T-helper 2 cell treated with Interferon-gamma antibody and Interleukin-4, amounts not matched to agents 100 ng/mL and 5 ng/mL, for 36 hours (primary cell): Measurements from ENCODE around the gene INSL6. TPM values are rescaled to one million over a fixed set of nuclear protein-coding genes. Genes with fewer than 3 reads are reported as not detected.

Source experiments
- intact Hi-C: fragments of 100-400 bp; cut with micrococcal nuclease; formaldehyde crosslinking; loops from one replicate; pipeline ENCODE4 v1.15.1; 2023
- total RNA-seq: library from RNA; stranded (reverse); gene quantifications from 2 replicates; pipeline ENCODE4 v1.2.3, GENCODE V29; 2022

INSL6 gene
- not detected in 2 replicates for total RNA-seq

DNA sequence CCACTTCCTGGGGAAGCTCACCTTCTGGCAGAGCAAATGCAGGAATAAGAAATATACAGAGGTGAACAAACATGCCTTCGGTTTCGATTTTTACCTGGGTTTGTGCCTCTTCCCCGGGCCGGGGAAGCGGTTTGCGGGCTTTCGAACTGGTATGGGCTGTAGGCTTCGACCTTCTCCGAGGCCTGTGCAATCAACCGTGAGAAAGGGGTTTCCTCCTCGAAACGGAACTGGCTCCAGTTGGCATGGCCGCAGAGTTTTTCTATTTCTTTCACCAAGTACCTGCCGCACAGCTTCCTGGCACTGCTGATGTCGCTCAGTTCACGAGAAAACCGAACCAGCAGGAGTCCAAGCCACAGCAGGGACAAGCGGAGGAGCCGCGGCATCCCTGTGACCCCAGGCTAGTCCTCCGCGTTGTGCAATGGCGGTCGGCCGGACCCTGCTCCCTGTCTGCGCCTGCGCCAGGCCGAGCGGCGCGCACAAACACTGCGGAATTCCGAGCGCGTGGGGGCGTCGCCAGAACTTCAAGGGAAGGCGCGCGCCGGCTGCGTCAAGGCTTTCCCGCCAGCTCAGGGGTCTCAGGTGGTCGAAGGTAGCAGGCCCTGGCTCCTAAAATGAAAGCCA lies at the start of gene INSL6:
Gene INSL6 (minus strand): TSS at position 420 of the 621 bp plus-strand sequence. CDS start 37 bp downstream, at position 383.
- intact Hi-C loops: loop anchor here (10.0 kb wide), 1 partner anchor 159 kb away; no protein-coding TSS in a partner anchor

GRCh38 chr9:5231212-5231611 lies 45.8 kb upstream of the INSL6 start, which contains the start of gene INSL4:
Gene INSL4 (plus strand): TSS chr9:5231419. CDS start chr9:5231524, 105 bp downstream.
- intact Hi-C loops: no loop called here

DNA sequence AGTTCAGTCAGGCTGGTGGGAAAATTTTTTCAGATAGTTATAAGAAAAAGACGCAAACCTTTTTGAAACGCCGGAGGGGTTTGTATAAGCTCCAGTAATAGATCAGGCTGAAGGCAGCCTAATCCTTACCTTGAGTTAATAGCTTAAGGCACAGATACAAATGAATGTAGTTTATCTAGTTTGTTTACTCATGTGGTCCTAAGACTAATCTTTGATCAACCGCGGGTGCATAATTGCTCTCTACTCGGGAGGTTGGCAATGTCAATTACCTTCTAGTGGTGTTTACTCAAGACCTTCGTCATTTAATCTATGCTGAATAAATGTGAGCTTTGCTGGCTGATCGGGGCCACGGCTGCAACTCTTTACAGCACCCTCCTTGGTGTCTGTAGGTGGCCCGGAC lies 45.1 kb upstream of the INSL6 start:
- intact Hi-C loops: no loop called here

DNA sequence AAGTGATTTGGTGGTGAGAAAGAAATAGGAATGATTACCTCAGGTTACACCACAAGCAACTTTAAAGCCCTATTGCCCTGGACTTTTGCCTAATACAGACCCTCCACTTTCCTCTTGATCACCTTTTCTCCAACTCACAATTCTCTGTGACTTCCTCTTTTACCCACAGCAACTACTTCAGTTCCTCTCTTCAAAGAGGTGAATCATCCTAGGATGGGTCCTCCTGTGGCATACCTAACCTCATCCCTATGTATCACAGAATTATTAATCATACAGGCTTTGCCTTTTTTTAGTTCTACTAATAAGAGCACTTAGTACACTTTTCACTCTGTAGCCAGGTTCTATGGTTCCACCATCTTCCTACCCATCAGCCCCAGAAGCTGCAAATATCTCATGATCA lies 19.6 kb upstream of the INSL6 start:
- intact Hi-C loops: no loop called here

GRCh38 chr9:5195463-5195862 lies 10.0 kb upstream of the INSL6 start:
- intact Hi-C loops: no loop called here

DNA sequence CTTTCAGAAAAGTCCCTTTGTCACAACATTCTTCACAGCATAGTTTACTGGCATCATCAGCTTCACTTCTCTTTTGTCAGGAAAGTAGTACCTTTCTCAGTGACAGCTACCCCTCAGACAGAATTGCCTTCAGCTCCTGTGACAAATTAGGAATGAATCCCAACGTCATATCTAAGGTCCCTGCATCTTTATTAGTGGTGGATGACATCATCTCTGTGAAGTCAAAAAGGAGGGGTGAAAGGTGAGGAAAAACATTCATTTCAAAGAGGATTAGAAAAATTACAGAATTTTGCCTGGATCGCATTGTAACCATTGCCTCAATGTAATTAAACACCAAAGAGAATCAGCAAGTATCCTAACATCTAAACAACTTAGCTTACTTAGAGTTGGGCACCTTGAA lies 7.9 kb upstream of the INSL6 start:
- intact Hi-C loops: no loop called here

- intact Hi-C loops: no loop called here
Measured at GRCh38 chr9:5191985-5192384, 6.5 kb upstream of the INSL6 start.

GRCh38 chr9:5188060-5188984 lies 2.9 kb upstream of the INSL6 start:
- intact Hi-C loops: loop anchor here (10.0 kb wide), 1 partner anchor 156 kb away; no protein-coding TSS in a partner anchor

DNA sequence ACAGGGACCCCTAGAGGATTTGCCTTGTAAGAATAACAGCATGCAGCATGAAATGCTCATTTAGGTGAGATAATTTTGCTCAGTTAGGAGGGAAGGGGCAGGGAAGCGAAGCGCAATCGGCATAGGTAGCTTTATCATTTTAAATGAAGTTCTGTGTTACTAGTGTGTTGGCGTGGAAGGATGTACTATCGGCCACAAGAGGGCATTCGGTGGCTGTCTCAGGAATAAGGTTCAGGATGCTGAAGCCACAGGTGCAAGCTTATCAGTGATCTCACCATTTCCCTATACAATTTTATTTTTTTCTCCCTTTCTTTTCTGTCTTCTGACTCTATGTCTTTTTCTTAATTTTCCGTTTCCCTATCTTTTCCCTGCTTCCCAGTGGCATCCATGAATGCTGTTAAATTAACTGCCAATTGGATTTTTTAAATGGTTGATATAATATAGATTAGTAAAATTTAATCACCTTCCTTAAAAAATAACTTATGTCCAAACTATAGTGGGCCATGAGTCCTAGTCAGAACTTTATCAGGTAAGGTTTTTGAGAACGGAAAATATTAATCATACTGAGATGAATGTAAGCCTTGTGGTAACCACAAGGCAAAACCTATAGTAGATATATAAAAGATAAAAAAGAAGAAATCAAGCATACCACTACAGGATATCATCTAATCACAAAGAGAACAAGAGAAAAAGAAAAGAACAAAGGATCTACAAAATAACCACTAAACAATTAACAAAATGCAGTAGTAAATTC lies 1.2 kb upstream of the INSL6 start:
- intact Hi-C loops: loop anchor here (1.0 to 10.0 kb wide), 6 partner anchors 158 to 424 kb away; partner anchors contain the start of gene PLGRKT

- intact Hi-C loops: loop anchor here (10.0 kb wide), 1 partner anchor 160 kb away; no protein-coding TSS in a partner anchor
Measured at GRCh38 chr9:5184776-5185175, 663 bp downstream of the INSL6 start.

DNA sequence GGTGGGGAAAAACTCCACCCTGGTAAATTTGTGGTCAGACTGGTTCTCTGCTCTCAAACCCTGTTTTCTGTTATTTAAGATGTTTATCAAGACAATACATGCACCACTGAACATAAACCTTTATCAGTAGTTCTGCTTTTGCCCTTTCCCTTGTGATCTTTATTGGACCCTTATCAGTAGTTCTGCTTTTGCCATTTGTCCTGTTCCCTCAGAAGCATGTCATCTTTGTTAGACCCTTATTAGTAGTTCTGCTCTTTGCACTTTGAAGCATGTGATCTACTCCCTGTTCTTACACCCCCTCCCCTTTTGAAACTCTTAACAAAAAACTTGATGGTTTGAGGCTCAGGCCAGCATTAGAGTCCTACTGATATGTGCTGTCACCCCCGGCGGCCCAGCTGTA lies 4.8 kb downstream of the INSL6 start:
- intact Hi-C loops: loop anchor here (10.0 kb wide), 1 partner anchor 164 kb away; no protein-coding TSS in a partner anchor

DNA sequence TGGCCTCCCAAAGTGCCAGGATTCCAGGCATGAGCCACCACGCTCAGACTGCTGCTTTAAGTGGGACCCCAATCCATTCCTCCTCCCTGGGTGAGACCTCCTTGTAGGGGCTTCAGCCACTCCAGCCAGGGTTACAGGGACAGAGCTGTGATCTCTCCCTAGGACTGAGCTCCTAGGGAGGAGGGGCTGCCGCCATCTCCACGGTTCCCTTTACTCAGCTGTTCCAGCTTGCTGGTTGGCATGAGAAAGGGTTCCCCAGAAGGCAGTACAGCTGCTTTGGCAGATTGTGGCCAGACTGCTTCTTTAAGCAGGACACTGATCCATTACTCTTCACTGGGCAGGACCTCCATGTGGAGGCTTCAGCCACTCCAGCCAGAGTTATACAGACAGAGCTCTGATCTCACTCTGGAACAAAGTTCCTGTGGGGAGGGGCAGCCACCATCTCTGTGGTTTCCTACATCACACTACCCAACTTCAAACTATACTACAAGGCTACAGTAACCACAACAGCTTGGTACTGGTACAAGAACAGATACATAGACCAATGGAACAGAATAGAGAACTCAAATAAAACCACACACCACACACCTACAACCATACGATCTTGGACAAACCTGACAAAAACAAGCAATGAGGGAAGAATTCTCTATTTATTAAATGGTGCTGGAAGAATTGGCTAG lies 7.2 kb downstream of the INSL6 start:
- intact Hi-C loops: no loop called here

- intact Hi-C loops: no loop called here
Measured at GRCh38 chr9:5146241-5146640, 39.2 kb downstream of the INSL6 start.

- intact Hi-C loops: no loop called here
Measured at GRCh38 chr9:5144217-5144616, 41.2 kb downstream of the INSL6 start.

GRCh38 chr9:5140151-5140550 lies 45.3 kb downstream of the INSL6 start:
- intact Hi-C loops: no loop called here

GRCh38 chr9:5122516-5122915 lies 62.9 kb downstream of the INSL6 start:
- intact Hi-C loops: no loop called here

- intact Hi-C loops: no loop called here
Measured at GRCh38 chr9:5122116-5122515, 63.3 kb downstream of the INSL6 start.

GRCh38 chr9:5113994-5114748 lies 71.3 kb downstream of the INSL6 start:
- intact Hi-C loops: no loop called here
